Globus pallidus (tissue), 1 donor: Measurements from ENCODE around the gene SLC25A14.

Source experiments
- DNase-seq: peaks from one replicate; pipeline ENCODE4 v3.0.0-alpha.2; 2015; ENCODE audit warnings: low spot score

The SLC25A14 gene

DNA sequence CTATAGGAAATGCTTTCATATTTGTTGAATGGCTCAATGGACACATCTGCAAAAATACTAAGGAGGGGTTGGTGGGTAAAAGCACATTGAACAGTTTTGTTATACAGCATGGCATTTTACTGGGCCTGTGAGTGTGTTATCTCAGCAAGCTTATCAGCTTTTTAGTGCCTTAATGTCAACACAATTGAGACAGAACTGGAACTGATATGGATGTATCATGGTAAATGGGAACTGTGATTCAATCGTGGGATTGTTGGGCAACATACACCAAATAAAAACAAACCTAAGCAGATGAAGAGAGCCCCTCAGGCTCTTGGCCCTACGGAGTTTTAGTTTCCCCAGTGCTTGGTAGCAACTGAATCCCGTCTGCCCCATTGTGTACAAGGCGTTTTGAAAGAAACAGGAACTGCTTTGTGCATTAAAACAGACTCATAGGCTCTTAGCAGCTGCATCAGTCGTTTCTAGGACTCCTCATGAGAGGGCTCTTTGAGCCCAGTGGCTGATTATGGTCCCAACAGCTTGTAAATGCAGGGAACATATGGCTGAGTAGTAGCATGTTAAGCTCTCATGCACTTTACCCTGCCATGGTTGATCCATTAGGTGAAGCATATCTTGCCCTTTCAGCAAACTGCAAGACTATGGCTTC is 38.4 kb downstream of the SLC25A14 start:
- peak; percentile 35 for DNase-seq

DNA sequence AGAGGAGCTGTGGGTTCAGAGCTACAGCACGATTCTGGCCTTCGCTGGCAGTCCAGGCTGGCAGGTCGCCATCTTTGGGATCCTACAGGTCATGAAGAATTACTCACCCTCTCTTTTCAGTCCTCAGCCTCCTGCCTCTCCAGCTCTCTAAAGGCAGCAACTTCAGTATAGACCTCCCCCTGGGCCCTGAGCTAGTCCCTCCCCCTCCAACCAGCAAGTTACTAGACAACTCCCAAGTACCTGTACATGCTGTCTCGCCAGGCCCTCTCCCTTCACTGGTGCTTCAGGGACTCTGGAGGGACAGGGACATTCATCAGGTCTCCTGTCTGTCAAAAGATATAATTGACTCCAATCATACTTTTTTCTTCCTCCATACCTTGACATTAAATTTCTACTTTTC is 45.8 kb downstream of the SLC25A14 start, which contains the start of gene GPR119:
TSS of gene GPR119 (minus strand) at position 155 of the 400 bp plus-strand sequence. CDS start 227 bp downstream, outside the sequence.
- DNase-seq = no peak

DNA sequence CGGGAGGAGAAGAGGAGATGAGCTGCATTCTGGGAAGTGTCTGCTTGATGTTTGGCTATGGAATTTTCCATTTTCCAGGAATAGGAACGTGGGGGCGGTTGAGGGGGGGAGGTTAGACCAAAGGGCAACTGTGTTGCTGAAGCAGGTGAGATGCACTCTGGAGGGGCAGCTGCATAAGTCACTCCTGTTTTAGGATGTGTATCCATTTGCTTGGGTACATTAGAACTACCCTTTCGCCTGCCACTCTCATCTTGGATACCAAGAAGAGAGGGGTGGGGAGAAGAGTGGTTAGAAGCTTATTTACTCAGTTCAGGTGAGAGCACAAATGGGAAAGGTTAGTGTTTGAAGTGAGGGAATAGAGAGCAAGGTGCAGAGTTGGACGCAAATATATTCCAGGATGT is 46.7 kb downstream of the SLC25A14 start:
- DNase-seq = no peak

DNA sequence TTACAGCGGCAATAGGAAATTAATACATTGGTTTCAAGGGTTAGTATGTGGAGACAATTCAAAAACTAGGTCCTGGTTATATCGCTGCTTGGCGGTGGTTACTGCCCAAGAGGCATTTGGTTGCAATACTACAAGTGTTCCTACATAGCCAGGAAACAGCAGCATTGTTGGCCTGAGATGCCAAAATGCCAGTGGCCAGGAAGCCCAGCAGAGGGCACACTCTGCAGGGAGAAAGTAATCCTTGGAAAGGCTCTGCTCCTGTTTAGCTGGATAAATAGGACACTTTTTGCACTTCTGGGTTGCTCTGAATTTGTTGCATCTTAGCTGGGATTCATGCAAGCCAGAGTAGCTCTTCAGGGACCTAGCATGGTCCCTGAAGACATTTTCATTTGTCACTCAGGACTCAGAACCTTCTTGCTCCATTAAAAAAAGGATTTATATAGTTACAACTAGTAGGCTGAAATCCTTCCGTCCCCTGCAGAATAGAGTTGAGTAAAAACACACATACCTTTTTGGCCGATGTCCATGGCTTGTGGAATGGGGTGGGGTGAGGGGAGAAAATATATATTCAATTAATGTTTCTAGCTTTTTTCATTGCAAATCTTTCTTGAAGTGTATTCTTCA is 53.8 kb downstream of the SLC25A14 start:
- DNase-seq = peak; percentile 75

DNA sequence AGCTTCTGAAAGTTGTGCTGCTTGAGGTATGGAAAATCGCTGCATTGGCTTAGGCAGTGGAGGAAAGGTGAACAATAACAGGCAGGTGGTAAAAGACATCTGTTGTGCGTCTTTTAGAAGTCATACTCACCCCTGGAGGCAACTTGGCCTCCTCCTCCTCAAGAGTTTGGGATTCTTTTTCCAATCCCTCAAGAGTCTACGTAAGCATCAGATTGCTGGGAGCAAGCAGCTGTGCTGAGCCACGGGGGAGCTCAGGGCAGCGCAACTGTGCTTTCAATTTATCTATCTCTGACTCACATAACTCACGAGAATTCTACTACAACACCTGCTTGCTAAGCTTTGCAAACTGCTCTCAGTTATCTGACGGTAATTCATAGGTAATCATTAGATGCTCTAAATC is 55.6 kb downstream of the SLC25A14 start:
- no peak for DNase-seq

DNA sequence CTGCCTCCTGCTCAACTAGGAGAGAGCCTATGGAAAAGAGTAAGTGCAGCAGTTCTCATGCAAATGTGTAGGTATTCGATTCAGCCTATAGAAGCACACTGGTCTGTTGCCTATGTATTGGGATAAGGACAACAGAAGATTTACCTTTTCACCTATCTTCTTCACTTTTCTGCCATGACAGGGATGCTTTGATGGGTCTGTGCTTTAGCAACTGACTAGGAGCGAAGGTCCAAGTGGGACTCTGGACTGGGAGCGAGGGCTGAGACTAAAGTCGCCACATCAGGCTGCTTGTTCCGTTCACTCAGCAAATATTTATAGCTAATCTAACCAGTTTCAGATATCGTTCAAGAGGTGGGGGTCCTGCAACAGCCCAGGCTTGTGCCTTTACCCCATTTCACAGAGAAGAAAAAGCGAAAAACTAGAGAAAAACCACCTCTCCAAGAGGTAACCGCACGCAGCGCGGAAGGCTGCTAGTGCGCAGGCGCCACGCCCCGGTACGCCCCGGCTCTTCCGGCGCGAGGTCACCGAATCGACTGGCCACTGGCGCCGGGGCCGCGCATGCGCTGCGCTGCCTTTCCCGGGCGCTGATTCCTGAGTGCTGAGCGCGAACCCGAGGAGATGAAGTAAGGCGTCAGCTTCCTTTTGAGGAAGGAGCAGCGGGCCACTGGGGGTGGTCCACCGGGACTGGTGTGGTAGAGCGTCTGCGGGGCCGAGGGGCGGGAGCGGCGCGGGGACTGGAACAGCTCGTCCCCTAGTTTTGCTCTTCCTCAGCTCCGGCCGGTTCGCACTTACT is 61.9 kb downstream of the SLC25A14 start, which contains the start of gene RBMX2:
TSS of gene RBMX2 (plus strand) at position 573 of the 793 bp plus-strand sequence. CDS start at position 619, 46 bp downstream.
- DNase-seq = peak; percentile 72

DNA sequence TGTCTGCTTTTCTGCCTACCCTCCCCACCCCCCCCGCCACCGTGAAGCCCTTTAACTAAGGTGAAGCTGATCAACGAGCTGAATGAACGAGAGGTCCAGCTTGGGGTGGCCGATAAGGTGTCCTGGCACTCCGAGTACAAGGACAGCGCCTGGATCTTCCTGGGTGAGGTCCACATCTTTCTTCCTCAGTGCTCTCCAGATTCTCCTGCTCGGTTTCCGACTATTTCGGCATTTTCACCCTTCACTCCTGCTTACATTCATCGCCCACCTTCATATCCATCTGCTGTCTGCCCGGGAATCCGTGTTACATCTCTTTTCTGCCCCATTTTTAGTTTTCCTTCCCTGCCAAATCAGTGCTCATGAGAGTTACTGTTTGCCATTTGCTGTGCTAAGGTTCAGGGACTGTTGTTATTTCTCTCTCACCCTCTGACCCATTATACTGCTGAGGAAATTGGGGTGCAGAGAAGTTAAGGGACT is 62.5 kb downstream of the SLC25A14 start:
- no peak for DNase-seq

DNA sequence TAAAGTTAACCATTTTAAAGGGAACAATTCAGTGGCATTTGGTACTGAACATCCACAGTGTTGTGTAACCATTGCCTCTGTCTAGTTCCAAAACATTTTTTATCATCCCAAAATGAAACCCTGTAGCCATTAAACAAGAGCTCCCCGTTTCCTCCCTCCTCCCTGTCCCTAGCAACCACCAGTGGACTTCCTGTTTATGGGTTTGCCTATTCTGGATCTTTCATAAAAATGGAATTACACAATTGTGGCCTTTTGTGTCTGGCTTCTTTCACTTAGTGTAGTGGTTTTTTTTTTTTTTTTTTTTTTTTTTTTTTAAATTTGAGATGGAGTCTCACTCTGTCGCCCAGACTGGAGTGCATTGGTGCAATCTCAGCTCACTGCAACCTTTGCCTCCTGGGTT is 73.7 kb downstream of the SLC25A14 start:
- no peak for DNase-seq

DNA sequence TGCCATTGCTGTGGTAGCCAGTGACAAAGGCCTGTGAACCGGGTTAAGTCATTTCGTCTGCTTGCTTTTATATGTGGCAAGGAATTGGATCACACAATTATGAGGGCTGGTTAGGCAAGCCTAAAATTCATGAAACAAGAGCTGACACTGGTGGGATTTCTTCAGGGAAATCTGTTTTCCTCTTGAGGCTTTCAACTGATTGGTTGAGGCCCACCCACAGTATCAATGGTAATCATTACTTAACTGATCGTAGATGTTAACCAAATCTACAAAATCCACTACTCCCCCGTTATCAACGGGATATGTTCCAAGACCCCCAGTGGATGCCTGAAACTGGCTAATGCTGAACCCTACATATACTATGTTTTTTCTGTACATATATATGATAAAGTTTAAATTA is 75.1 kb downstream of the SLC25A14 start:
- DNase-seq = no peak

DNA sequence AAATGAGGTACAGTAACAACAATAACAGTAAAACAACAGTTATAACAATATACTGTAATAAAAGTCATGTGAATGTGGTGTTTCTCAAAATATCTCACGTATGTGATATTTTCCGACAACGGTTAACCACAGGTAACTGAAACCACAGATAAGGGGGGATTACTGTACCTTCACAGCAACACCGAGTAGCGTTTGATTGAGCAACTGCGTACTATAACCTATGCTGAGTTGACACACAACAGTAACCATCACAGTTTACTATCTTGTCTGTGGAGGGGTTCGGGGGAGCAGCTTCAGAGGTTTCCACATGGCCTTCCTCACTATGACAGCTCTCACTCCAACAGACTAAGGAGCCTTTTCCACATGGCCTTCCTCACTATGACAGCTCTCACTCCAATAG is 75.5 kb downstream of the SLC25A14 start:
- no peak for DNase-seq

DNA sequence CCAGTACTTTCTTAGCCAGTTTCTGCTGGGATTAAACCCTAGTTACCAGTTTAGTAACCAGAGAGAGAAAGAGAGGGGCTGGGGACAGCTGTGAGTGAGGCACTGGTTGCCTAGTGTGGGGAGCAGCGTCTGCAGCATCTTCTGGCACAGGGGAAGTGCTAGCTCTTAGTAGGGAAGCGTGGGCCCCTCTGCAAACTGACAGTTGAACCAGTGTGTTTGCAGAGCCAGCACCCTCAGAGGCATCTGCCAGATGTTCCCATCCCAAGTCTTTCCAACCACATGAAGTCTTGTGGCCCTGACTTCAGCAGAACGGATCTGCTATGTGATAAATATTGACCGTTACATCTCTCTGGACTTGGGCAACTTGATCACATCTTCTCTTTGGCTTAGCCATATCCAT is 77.1 kb downstream of the SLC25A14 start:
- DNase-seq = no peak

DNA sequence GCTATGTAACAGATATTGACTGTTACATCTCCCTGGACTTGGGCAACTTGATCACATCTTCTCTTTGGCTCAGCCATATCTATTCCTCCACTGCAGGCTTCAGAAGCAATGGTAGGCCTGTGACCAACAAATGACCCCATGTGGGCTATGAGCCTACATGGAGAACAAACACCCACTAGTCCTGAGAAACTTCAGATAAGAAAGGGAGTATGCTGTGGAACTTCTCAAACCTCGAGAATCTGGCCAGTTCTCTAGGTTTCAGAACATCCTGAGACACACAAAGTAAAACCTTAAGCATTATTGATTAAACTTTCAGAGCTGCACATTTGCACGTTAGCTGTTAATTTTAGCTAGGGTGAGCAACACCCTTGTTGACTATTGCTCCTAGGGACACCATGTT is 78.3 kb downstream of the SLC25A14 start:
- no peak for DNase-seq

DNA sequence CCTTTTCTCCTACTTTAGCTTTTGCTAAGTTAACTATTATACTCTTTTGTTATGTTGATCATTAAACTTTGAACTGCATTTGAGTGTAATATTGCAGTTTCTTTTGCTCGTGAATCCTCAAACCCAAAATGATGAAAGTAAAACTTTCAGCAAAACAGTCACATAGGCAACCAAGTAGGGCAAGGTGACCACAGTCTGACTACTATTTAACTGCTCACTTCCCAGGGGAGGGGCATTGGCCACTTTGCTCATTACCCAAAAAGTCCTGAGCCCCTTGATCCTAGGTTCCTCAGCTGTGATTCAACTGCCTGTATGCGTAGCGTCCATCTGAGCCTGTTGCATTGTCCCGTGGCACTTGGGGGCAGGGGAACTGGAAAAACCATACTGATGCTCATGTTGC is 79.0 kb downstream of the SLC25A14 start:
- no peak for DNase-seq

DNA sequence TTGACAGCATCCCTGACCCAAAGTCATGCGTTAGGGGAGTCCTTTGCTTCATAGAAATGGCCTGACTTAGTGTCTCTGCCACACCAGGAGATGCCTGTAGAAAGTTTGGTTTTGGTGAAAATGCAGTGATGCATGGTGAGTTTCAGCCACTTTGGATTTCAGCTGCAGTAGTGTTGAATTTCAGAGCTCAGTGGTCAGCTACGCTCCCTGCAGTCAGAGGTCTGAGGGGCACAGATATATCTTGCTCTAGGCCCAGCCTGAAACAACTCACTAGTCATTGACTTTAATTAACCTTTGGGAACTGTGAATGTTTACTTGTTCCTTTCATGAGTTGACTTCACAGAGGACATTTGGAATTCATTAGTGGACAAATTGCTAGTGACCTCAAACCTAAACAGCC is 79.5 kb downstream of the SLC25A14 start:
- DNase-seq = no peak
